HS-5 (cell line): Measurements from ENCODE around the gene AGRP.
"Not testable (repeated sequence)": the region's sequence is repeated elsewhere in the genome, so short reads cannot be mapped to it uniquely, and the experiment has no call there.

Experiments
- DNase-seq: peaks from one replicate; pipeline ENCODE4 v3.0.0-alpha.2; 2012; ENCODE audit warnings: low read depth

AGRP gene

DNA sequence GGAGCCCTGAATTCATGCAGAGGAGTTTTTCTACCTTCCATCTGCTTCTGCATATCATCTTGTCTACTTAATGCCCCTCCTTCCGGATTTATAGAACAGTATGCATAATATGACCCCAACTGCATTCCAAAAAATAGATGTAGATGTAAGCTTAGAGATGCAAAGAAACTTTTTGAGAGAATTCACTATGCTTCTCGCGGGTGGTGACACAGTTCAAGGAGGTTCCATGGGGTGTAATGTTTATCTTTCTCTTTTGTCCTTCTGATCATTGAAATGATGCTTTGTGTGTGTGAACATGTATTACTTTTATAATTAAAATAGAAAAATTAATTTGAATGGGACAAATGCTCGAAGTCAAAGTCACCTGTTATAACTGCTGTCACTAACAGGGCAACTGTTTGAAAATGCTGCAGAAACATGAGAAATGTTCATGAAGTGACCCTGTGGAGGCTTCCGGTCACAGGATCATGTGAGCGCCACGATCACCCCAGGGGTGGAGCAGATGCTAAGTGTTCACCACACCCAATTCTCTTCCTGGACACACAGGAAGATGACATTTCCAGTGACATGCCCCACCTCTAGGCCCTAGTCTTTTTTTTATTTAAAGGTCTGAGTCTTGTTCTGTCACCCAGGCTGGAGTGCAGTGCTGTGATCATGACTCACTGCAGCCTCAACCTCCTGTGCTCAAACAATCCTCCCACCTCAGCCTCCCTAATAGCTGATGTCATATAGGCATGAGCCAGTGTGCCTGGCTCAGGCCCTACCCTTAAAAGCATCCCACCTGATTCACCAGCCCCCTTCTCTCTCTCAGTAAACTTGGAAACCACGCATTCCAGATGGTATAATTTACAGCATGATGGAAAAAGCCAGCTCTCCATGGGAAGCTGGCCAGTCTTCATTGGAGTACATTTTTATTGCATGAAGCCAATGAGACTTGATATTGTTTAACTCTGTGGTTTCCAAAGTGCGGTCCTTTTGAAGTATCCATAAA, 21.0 kb upstream of the AGRP start:
- no peak for DNase-seq

DNA sequence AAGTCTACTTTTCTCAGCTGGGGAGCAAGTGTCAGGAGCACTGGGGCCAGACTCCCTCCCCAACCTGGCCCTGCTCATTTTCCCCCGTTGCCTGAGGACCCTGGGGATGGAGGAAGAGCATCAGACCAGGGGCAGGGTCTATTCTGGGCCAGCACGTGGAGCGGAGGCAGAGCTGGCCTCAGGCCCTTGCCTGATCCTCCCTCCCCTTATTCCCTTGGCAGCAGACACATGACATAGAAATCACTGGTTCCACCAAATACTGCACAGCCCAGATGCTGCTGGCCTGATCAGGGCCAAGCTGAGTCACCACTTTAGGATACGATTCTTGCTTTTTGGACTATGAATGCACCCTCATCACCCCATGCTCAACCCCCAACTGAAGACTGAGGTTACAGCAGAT, 15.8 kb upstream of the AGRP start:
- no peak for DNase-seq

DNA sequence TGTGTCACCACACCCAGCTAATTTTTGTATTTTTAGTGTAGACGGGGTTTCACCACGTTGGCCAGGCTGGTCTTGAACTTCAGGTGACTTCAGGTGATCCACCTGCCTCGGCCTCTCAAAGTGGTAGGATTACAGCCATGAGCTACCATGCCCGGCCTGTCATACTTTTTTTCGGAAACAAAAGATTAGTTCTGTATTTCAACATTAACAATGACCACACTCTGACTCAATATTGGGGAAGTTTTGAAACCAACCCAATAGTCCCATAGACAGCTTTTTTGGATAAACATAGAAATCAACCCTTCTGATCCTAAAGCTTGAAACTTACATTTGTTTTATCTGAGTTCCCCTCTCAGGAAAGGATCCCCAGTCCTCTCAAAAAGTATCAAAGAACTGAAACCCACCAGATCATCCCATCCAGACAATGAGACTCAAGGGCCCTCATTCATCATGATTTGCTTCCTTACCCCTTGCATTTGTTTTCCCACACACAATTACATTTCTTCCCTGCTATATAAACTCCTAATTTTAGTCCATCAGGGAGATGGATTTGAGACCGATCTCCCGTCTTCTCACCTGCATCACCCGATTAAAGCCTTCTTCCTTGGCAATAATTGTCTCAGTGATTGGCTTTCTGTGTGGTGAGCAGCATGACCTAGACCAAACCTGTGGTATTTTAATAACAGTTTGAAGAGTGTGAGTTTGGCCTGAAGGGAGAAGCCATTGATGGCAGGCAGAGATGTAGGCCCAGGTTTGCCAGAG, 7.2 kb upstream of the AGRP start:
- no peak for DNase-seq

DNA sequence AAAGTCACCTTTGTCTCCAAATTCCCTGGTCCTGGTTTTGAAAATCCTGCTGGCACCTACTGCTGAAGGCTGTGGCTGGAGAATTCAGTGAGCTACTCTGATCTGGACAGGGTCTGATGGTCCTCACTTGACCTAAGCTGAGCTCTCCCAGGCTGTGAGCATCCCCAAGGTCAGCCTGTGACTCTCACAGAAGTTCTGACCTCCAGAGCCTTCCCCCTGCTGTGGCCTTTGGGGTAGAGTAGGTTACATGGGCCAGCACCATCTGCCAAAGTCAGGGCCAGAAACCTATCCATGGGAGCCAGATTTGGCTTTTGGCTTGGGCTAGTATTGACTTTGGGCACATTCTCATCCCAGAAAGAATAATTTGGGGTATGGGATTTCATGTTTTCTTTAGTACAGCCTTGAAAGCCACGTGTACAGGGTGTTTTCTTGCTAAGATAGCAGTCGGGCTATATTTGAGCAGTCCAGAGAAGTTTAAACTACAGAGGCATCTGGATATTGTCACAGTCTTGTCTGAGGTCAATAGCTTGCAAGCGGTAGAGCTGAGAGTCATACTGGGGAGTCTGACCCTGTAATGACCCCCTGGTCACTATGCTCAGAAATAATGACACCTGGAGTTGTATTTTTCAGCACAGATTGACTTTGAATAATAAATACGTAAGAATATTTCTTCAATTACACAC, 6.2 kb upstream of the AGRP start:
- DNase-seq, result no peak

DNA sequence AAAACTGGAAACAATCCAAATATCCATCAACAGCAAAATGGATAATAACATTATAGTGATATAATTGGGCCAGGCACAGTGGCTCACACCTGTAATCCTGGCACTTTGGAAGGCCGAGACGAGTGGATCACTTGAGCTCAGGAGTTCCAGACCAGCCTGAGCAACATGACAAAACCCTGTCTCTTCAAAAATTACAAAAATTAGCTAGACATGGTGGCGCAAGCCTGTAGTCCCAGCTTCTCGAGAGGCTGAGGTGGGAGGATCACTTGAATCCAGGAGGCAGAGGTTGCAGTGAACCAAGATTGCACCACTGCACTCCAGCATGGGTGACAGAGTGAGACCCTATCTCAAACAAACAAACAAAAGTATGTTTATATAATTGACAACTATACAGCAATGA, 4.2 kb upstream of the AGRP start:
- not testable (repeated sequence) for DNase-seq

DNA sequence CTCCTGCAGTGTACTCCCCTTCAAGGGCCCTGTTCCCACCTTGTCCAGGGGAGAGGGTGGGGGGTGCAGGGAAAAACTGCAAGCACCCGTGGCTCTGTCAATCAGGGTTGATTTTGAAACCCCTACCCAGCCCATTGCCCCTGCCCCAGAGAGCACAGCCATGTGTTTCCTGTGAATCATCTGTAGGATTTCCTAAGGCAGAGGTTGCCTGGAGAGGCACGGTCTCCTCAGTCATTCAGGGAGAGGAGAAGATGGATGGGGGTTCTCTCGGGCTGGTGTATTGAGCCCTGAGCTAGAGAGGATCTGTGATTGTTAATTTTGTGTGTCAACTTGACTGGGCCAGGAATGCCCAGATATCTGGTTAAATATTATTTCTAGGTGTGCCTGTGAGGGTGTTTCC, 3.5 kb upstream of the AGRP start:
- no peak for DNase-seq

DNA sequence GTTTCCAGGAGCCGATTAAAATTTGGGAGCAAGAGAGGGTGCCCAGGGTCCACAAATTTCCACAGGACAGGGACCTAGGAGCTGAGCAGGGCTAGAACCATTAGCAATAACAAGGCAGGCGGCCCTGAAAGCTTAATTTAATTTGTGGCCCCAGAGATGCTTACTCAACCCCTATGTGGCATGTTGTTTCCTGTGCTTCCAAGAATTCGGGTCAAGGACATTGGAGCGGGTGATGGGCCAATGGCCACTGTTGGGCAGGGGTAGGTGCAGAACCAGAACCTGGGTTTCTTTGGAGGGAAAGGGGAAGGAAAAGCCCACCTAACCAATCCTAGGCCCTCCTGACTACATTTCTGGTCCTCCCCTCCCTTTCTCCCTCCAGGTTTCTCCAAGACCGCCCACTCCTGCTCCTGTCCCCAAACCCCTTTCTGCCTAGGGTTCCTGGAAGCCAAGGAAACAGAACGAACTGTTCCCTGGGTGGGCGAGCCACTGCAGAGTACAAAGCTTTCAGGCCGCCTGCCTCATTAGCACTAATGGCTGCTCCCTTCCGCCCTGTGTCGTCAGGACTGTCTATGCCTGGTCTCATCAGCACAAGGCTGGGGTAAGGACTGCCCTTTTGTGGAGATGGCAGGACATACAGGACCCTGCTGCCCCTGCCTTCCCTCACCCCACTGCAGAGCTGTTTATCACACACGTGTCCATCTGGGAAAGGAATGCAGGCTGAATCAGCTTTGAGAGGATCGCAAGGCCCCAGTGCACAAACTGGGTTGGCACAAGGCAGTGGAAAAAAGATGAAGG, 581 bp upstream of the AGRP start:
- no peak for DNase-seq

DNA sequence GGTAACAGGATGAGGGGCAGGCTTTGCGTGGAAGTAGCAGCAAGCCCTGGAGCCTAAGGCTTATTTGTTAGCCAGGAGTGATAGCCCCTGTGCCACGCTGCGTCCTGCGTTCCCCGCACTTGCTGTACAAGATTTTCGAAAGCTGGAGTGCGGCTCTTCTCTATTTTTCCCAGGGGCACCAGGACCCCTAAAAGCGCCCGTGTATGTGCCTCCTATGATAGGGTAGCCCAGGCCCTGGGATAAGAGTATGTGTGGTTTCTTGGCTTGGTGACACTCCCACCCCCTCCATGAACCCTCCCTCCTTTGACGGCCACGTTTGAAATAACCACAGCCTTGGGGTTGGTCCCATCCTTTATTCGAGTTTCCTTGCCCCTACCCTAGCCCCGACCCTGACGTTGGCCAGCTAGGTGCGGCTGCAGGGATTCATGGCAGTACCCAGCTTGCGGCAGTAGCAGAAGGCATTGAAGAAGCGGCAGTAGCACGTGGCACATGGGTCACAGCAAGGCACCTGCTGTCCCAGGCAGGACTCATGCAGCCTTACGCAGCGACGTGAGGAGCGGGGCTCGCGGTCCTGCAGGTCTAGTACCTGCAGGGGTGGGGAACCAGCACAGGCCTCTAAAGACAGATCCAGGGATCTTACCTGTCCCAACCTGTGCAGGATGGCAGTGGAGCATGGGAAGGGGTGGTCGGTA, 968 bp downstream of the AGRP start:
- no peak for DNase-seq

DNA sequence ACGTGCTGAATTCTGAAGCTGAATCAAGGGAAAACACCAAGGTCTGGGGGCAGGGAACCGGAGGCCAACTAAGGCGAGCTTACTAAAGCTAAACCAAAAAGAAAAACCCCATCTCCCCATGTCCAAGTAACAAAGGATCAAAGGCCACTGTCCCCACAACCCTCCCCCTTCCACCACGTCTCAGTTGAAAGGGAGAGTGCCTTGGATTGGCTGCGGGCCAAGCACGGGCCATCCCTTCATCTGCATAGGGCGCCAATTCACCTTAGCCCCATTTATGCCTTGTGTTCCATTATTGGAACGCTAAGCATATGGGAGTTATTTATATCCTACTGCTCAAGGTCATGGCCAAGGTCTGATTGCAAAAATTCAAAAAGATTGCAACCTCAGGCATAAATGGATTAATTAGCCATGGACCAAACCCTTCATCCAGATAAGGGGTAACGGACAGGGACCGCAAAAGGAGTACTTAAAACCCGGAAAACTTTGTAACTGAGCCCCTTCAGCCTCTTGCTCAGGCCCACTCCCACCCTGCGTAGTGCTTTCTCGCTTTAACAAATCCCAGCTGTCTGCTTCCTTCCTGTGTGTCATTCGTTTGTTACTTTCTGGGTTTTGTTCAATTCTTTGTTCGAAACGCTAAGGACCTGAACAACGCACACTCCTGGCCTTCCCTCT, 1.6 kb downstream of the AGRP start:
- DNase-seq, result no peak

DNA sequence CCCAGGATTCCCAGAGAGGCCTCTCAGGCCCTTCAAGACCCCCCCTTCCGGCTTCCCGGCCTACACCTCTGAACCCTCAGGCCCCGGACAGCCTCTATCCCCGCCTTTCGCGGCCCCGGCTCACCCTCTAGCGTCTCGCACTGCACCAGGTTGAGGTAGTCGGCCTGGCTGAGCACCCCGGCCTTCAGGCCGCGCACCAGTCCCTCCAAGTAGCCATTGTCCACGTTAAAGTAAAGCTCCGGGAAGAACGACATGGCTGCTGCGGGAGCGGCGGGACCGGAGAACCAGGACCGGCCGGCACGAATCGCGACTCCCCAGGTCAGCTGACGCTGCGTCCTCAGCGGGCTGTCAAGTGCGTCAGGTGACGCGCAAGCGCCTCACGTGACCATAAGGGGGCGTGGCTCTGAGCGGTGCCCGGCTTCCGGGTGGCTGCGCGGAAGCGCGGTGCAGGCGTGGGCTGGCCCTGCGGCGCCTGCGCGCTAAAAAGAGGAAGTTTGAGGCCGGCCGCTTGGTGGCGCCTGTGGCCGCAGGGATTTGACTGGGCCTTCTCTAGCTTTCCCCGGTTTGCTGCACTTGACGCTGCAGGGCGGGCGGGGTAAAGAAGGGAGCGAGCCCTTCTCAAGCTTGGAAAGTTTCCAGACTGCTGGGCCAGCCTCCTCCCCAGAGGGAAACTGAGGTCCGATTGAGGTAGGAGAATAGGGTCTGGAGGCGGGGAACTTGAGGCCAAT, 2.4 kb downstream of the AGRP start, which contains the start of gene ATP6V0D1:
ATP6V0D1 (minus strand) TSS at position 325 of the 728 bp plus-strand sequence; CDS start at position 254, 71 bp downstream.
- DNase-seq, result peak; percentile 88

DNA sequence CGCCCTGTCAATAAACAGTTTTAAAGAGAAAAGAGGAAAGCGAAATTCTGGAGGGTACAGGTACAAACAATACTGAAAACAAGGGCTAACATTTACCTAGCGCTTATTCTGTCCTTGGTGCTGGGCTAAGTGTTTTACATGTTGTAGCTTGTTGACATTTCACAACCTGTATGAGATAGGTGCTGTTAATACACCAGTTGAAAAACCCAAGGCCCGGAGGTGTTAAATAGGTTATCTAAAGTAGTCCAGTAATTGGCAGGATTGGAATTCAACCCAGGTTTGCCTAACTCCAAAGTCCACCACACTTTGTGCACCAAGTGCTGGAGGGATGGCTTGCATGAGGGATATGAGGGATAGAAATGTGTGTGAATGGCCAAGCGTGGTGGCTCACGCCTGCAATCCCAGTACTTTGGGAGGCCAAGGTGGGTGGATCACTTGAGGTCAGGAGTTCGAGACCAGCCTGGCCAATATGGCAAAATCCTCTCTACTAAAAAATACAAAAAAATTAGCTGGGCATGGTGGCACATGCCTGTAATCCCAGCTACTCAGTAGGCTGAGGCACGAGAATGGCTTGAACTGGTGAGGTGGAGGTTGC, 5.3 kb downstream of the AGRP start:
- no peak for DNase-seq

DNA sequence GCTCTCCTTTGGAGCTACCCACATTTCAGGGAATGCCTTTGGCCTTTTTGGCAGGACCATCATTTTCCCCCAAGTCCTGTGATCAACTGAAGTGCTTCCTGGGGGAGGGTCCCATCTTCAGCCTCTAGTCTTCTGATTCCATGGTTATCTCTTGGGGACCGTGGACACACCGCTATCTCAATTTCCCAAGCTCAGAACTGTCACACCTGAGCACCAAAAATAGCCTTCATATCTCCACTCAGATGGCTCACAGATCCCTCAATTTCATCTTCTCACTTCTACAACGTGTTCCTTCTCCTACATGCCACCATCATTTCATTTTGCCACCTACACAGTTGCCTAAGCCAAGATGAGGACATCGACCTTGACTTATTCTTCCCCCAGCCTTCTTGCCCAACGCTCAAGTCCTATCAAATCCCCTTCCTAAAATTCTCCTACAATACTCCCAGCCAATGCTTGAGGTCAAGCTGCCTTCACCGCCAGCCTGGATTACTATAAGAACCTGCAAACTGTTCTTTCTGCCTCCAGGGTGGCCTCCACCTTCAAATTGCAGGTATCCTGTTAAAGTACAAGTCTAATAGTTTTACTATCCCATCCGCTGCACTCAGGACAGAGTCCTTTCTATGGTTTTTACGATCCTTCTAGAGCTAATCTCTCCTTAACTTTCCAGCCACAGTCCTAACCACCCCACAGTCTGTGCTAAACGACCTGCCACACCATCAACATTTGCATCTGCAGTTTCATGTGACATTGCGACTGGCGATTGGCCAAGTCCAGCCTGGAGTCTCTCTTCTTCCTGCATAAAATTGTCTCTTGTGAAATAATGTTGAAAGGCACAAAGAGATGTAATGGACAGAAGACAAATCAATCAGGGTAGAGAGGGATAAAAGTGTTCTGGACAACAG, 8.5 kb downstream of the AGRP start:
- DNase-seq, result no peak

DNA sequence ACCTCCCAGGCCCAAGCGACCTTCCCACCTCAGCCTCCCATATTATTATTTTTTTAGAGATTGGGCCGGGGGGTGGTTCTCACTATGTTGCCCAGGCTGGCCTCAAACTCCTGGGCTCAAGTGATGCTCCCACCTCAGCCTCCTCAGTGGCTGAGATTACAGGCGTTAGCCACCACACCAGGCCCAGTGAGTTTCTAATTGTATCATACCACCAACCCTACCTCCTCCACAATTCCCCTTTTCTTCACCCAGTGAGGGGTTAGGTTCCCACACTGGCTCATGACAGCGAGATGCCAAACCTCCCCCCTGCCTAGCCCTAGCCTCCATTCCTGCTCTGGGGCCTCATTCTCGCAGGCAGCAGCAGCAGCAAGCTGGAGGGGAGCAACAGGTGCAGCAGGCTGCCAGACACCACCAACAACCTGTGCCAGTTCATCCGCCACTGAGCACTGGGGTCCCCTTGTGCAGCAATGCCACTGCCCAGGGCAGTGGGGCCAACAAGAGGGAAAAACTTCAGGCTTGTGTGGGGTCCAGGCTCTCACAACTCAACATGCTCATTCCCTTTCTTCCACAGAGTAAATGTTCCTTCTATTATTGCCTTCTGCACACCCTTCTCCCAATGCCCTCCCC, 11.5 kb downstream of the AGRP start:
- DNase-seq, result no peak

DNA sequence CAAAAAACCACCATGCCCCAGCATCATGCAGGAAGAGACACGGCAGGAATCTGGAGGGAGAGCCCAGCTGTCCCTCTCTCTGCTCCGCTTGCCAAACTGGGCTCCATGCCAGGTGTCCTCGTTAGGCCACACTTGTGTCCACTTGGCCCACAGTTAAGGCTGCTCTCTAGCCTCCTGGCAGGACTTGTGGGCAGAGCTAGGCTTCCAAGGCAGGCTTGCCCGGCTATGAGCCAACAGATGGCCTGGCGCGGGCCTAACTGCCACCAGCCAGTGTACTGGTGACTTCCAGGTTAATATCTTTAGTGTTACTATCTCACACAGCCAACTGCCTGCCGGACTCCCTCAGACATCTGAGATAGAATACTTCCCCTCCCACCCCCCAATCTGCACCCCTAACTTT, 13.0 kb downstream of the AGRP start:
- no peak for DNase-seq

DNA sequence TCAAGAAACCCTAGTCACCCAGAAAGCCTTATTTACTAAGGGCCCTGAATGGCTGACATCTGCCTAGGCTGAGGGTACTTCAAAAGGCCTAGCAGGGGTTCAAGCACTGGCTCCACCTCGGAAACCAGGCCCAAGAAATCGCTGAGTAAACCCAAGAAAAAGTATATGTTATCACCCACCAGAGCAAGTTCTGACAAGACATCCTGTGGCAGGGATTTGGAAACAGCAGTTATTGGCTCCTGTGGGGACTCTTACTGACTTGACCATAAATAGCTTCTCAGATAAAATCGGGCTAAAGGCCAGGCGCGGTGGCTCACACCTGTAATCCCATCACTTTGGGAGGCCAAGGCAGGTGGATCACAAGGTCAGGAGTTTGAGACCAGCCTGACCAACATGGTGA, 14.6 kb downstream of the AGRP start:
- no peak for DNase-seq

DNA sequence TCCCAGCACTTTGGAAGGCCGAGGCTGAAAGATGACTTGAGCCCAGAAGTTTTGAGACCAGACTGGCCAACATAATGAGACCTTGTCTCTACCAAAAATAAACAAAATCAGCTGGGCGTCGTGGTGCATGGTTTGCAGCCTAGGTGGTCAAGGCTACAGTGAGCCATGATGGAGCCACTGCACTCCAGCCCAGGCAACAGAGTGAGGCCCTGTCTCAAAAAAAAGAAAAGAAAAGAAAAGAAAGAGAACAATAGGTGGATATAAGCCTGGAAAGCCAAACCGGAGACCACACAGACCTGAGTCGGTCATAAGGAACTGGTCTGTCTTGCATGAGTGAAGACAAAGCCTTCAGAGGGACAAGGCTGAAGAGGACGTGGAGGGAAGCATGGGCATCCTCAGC, 16.8 kb downstream of the AGRP start:
- no peak for DNase-seq

DNA sequence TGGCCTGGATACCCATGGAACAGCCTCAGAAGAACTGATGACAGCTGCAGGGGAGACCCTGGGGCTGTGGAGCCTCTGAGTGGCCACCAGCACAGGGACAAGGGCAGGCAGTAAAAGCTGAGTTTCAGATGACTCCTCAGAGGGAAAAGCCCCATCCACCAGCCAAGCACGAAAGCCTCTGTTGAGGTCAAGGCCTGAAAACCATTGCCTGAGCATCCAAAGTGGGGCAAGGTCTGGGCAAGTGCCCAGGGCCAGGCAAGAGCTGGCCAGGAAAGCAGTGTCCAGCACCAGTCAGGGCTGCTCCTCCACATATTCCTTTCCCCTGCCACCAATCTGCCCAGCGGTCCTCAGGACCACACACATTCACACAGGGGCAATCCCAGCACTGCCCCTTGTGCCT, 18.8 kb downstream of the AGRP start:
- DNase-seq, result no peak

DNA sequence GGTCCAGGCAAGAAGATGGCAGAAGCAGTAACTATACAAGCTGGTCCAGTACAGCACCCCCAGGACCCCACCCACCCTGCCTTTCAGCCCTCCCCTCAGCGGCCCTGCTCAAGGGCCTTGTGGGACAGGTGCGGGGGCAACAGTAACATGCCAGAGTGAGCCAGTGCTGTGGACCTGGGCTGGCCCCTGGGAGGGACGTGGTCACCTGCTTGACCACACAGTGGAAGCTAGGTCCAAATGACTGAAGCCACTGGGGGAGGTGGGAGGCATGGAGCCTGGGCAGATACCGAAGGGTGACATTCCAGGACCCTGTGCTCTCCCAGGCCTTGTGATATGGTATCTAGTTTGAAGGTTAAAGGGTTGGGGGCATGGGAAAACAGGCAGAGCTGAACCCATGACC, 19.7 kb downstream of the AGRP start:
- DNase-seq, result no peak
